Hematopoietic multipotent progenitor cell treated with erythropoietin and hydrocortisone succinate and interleukin-3 and kit ligand, for 8 days (in vitro differentiated cells): ENCODE measurements around the gene NPIPA5.
"Not testable (repeated sequence)": the region's sequence is repeated elsewhere in the genome, so short reads cannot be mapped to it uniquely, and the experiment has no call there.

ENCODE experiments used
- DNase-seq: peaks from one replicate; pipeline ENCODE4 v3.0.0-alpha.2; 2015

The NPIPA5 gene

DNA sequence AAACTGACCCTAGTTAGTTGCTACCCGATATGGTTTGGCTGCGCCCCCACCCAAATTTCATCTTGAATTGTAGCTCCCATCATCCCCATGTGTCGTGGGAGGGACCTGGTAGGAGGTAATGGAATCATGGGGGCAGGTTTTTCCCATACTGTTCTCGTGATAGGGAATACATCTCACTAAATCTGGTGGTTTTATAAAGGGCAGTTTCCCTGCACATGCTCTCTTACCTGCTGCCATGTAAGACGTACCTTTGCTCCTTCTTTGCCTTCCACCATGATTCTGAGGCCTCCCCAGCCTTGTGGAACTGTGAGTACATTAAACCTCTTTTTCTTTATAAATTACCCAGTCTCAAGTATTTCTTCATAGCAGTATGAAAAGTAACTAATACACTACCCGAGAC is 10.0 kb upstream of the NPIPA5 start:
- not testable (repeated sequence) for DNase-seq

- not testable (repeated sequence) for DNase-seq
Measured at GRCh38 chr16:15382810-15383209, 4.7 kb upstream of the NPIPA5 start.

GRCh38 chr16:15357495-15357894 is 20.6 kb downstream of the NPIPA5 start:
- not testable (repeated sequence) for DNase-seq

DNA sequence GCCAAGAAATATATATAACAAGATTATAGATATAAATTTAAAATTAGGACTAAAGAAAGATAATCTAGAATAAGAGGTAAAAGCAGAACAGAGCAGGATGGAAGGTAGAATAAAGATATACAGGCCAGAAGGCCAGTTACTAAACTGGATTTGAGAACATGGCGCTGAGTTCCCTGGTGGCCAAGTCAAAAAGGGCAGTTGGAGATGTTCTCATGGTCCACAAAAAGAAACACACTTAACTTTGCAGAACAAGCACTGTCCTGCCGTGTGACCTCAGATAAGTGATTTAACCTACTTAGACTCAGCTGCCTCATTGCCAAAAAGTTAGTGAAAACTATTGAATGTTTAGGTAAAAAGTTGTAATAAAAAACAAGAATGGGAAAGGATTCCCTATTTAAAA is 23.2 kb downstream of the NPIPA5 start:
- not testable (repeated sequence) for DNase-seq

GRCh38 chr16:15352852-15353251 is 25.2 kb downstream of the NPIPA5 start:
- not testable (repeated sequence) for DNase-seq

- DNase-seq: not testable (repeated sequence)
Measured at GRCh38 chr16:15351745-15352144, 26.3 kb downstream of the NPIPA5 start.

GRCh38 chr16:15351251-15351650 is 26.8 kb downstream of the NPIPA5 start:
- not testable (repeated sequence) for DNase-seq

GRCh38 chr16:15348721-15349120 is 29.4 kb downstream of the NPIPA5 start:
- not testable (repeated sequence) for DNase-seq

- not testable (repeated sequence) for DNase-seq
Measured at GRCh38 chr16:15342337-15342736, 35.8 kb downstream of the NPIPA5 start.

DNA sequence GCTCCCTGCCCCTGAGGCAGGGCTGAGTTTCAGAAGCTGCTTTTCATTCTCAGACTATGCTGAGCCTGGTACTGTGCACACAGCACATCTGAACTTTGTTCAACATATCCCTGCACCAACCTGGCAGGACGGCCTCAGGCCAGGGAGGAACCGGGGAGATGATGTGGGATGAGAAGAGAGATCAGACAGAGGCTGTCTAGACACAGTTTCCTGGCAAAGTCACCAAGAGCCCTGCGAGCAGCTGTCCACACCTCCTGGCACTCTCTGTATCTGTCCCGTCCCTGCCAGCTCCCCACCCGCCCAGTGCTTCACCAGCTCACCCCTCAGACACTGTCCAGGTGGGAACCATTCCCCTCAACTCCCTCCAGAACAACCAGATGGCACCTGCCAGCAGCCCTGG is 39.1 kb downstream of the NPIPA5 start:
- DNase-seq: not testable (repeated sequence)

DNA sequence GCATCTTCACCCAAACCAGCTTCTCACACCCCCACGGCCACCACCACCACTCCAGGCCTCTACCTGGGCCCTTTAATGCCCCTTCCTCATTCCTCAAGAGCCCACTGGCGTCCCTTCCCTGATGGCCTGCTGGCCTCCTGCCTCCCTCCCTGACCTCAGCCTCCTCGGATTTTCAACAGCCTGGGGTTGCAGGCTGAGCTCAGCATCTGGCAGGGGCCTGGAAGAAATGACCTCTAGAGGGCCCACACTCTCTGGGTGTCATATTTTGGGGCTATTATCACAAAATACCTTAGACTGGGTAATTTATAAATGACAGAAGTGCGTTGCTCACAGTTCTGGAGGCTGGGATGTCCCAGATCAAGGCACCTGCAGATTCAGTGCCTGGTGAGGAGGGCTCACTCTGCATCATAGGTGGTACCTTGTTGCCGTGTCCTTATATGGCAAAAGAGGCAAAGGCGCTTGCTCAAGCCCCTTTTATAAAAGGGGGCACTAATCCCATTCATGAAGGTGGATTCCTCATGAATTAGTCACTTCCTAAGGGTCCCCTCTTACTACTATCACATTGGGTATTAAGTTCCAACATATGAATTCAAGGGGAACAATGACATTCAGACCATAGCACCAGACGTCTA is 40.0 kb downstream of the NPIPA5 start:
- DNase-seq: not testable (repeated sequence)

- not testable (repeated sequence) for DNase-seq
Measured at GRCh38 chr16:15335609-15336008, 42.5 kb downstream of the NPIPA5 start.

- peak; percentile 0 for DNase-seq
Measured at GRCh38 chr16:15333969-15334368, 44.1 kb downstream of the NPIPA5 start.

GRCh38 chr16:15330978-15331377 is 47.1 kb downstream of the NPIPA5 start:
- DNase-seq: not testable (repeated sequence)

DNA sequence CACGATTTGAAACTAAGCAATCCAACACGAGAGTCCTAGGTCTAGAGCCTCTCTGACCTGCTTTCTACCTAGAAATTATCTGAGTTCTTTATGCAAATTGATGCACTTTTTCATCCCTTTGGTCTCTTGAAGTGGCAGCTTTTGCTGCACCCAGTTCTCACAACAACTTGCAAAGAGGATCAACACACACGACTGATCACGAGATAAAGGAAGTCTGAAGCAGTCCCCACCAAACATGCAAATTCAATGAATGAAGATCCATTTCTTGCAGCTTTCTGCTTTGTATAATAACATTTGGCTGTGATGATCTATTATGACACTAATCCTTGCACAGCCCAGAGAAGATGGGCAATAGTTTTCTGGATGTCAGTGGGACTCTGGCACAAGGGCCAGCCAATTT is 53.1 kb downstream of the NPIPA5 start:
- not testable (repeated sequence) for DNase-seq

DNA sequence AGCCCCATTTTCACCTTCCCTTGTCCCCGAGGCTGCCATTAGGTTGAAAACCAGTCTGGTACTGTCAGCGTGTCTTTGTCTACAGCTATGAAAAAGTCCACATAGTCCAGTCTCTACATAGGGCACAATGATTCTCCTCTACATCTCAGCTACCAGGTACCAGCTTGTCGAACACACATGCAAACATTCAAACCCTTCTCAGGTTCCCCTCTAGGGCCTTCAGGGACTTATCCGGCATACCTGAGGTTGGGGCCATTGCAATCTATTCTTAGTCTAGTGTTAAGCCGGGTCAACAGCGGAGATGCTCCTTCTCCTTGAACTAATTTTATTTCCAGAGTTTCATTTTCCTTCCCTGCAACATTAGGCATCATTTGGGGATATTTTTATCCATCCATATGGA is 54.7 kb downstream of the NPIPA5 start:
- DNase-seq: not testable (repeated sequence)

- DNase-seq: not testable (repeated sequence)
Measured at GRCh38 chr16:15321221-15321620, 56.9 kb downstream of the NPIPA5 start.

- DNase-seq: not testable (repeated sequence)
Measured at GRCh38 chr16:15314562-15314961, 63.5 kb downstream of the NPIPA5 start.
